ENCODE results near the gene HSPA1L.

DNA sequence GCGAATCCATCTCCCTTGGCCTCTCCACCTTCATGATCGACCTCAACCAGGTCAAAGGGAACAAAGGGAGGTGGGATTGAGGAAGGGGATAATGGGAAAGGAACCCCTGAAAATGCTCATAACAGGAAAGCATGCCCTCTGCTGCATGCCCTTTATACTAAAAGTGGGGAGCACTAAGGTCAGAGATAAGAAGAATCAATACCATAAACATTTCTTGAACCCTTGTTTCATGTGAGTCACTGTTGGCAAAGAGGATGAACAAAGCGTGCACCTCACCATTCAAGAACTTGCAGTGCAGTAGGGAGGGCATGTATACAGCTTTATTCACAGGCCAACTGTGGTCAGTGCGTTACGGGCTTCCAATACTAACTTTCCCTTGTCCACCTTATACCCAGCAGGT, 54.3 kb downstream of the HSPA1L start:
- TF ChIP-seq, protein P1, sequence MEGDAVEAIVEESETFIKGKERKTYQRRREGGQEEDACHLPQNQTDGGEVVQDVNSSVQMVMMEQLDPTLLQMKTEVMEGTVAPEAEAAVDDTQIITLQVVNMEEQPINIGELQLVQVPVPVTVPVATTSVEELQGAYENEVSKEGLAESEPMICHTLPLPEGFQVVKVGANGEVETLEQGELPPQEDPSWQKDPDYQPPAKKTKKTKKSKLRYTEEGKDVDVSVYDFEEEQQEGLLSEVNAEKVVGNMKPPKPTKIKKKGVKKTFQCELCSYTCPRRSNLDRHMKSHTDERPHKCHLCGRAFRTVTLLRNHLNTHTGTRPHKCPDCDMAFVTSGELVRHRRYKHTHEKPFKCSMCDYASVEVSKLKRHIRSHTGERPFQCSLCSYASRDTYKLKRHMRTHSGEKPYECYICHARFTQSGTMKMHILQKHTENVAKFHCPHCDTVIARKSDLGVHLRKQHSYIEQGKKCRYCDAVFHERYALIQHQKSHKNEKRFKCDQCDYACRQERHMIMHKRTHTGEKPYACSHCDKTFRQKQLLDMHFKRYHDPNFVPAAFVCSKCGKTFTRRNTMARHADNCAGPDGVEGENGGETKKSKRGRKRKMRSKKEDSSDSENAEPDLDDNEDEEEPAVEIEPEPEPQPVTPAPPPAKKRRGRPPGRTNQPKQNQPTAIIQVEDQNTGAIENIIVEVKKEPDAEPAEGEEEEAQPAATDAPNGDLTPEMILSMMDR (IDR thresholded peaks at IDR 0.05): no peak
- TF ChIP-seq POLR2A (IDR thresholded peaks at IDR 0.05): no peak
- no peak for TF ChIP-seq POLR2AphosphoS5 (IDR thresholded peaks at IDR 0.05)
